GM19240 (cell line): ENCODE measurements around the gene TPM2.

Experiments used
- DNase-seq: peaks from one replicate; pipeline ENCODE4 v3.0.0; 2011; ENCODE audit warnings: low spot score; ENCODE audit not compliant: insufficient read length

The TPM2 gene

GRCh38 chr9:35689542-35690293 is at the start of gene TPM2:
TPM2 (minus strand) TSS chr9:35689925; CDS start chr9:35689817, 108 bp downstream.
- DNase-seq, result no peak

- no peak for DNase-seq
These were observed 49.2 kb upstream of the TPM2 start for GRCh38 chr9:35738924-35739323.

- no peak for DNase-seq
These were observed 48.5 kb upstream of the TPM2 start for GRCh38 chr9:35738186-35738585.

- no peak for DNase-seq
These were observed 47.4 kb upstream of the TPM2 start for GRCh38 chr9:35737143-35737542.

- peak; percentile 61 for DNase-seq
These were observed 46.5 kb upstream of the TPM2 start for GRCh38 chr9:35736201-35736633.

GRCh38 chr9:35734096-35734495 is 44.4 kb upstream of the TPM2 start:
- DNase-seq, result no peak

GRCh38 chr9:35732800-35733541 is 43.2 kb upstream of the TPM2 start:
- DNase-seq, result no peak

GRCh38 chr9:35732185-35732799 is 42.6 kb upstream of the TPM2 start, which contains the start of the genes CREB3 and TLN1:
CREB3 (plus strand) TSS chr9:35732666; CDS start chr9:35732773, 107 bp downstream.
TLN1 (minus strand) TSS chr9:35732195; CDS start chr9:35725694, 6,501 bp downstream.
- DNase-seq, result peak; percentile 94

- DNase-seq, result no peak
These were observed 41.9 kb upstream of the TPM2 start for GRCh38 chr9:35731415-35732184.

GRCh38 chr9:35730486-35730854 is 40.7 kb upstream of the TPM2 start:
- no peak for DNase-seq

- no peak for DNase-seq
These were observed 40.2 kb upstream of the TPM2 start for GRCh38 chr9:35729700-35730485.

- no peak for DNase-seq
These were observed 39.4 kb upstream of the TPM2 start for GRCh38 chr9:35729101-35729500.

GRCh38 chr9:35728041-35728971 is 38.6 kb upstream of the TPM2 start:
- peak; percentile 58 for DNase-seq

- DNase-seq, result no peak
These were observed 37.9 kb upstream of the TPM2 start for GRCh38 chr9:35727676-35728040.

- no peak for DNase-seq
These were observed 37.2 kb upstream of the TPM2 start for GRCh38 chr9:35726931-35727330.

GRCh38 chr9:35725362-35725761 is 35.6 kb upstream of the TPM2 start:
- DNase-seq, result no peak

- no peak for DNase-seq
These were observed 34.2 kb upstream of the TPM2 start for GRCh38 chr9:35723908-35724307.

GRCh38 chr9:35723426-35723825 is 33.7 kb upstream of the TPM2 start:
- no peak for DNase-seq

GRCh38 chr9:35719546-35719945 is 29.8 kb upstream of the TPM2 start:
- DNase-seq, result no peak
